HG03558 (cell line): ENCODE data around the gene PRKCE.

Source experiments
- ATAC-seq: cut with Tn5 transposase; IDR thresholded peaks from one replicate; pipeline ENCODE4 v1.9.1; 2021; ENCODE audit warnings: moderate number of reproducible peaks; ENCODE audit not compliant: unreplicated experiment; ENCODE audit errors: extremely low read depth

PRKCE gene

DNA sequence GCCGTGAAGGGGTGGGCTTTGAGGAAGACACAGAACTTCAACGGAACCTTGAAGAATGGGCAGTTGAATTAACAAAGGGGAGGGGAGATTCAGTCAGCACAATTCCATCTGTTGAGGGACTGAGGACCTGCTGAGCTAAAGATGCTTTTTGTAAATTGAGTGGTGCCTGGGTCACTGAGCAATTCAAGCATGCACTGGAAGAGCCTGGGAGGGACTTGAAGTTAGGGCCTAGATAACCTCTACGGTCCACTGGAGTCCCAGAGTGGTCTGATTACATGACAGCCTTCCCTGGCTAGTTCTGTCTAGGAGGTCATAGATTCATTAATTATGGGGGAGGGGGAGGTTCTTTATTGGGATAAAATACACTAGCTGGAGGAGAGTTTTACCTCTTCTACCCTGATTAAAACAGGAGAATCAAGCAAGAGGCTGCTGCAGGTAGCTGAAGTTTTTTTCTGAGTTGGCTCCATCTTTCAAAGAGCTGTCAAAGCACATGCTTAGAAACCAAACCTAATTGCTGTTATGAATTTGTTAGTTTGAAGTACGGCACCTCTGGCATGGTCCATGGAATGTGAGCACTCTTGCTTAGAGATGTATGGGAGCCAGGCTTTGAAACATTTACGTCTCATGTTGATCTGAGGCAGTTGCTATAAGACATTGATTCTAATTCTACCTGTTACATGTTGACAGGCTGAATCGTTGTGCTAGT, 290.2 kb downstream of the PRKCE start:
- no peak for ATAC-seq

DNA sequence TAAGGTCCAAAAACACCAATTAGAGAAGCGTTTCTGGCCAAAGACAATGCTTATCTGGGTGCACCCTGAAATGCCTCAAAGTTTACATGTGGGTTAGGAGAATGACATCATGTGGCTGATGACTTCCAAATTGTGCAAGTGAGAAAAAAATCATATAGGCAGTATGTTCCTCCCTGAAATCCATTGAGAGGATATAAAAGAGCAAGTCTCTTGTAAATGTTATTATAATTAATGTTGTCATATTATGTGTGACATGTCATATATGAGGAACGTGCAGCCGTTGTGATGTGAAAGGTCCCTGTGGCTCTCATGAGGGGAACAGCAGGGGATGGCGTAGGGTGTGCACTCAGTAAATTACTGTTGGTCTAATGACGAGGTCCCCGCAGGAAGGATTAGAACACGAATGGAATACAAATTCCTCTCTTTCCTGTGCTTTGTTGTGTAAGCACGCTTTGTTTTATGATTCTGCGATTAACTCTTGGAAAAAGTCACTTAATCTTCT, 290.8 kb downstream of the PRKCE start:
- ATAC-seq: no peak

- ATAC-seq: no peak
These were observed 292.0 kb downstream of the PRKCE start for GRCh38 chr2:45943219-45944044.

GRCh38 chr2:45944074-45944473, 292.6 kb downstream of the PRKCE start:
- no peak for ATAC-seq

GRCh38 chr2:45945302-45945717, 293.8 kb downstream of the PRKCE start:
- no peak for ATAC-seq

DNA sequence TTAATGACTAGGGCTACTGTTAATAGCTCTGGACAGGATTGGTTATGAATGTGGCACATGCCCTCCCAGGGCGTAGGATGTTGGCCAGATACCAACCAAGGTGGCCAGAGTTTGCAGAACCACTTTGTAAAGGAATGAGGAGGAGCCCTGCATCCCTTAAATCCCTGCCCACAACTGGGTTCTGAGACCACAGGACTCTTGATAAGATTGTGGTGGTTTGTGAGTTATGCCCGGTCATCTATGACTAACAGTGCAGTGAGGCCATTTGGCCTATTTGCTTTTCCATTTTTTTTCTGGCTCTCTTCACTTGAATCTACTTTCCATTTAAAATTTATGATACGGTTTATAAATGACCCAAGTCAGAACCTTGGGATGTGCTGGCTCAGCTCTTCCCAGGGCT, 294.5 kb downstream of the PRKCE start:
- no peak for ATAC-seq

DNA sequence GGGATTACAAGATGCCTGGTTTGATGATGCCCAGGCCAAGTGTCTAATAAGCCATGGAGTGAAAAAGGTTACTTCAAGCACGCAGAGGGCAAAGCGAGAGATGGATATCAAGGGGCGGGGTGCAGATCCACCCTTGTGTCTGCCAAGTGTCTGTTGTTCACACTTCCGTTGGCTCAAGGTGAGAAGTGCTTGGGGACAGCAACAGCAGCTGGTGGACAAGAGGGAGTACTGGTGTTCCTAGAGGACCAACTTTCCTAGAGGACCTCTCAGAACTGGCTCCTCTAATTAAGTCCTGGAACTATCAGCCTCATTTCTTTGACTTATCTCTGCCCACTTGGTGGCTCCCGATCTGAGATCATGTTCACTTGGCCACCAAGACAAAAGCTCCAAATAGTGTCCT, 299.1 kb downstream of the PRKCE start:
- no peak for ATAC-seq

- ATAC-seq: no peak
These were observed 299.7 kb downstream of the PRKCE start for GRCh38 chr2:45951025-45951727.

DNA sequence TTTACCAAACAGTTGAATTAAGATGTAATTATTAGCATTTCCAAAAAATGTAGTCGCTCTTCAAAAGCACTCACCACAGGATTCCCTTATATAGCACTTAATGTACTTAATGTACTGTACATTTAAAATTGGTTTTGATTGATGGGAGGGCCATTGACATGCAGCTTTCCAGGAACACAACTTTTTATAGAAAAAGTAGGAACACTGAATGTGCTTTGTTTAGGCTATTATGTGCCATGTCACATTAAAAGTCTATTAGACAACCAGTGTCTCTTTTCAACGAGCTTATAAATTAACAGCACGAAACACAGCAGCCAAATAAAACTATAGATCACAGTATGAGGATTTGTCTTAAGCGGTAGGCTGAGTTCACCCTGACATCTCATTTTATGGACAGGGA, 301.1 kb downstream of the PRKCE start:
- no peak for ATAC-seq

- no peak for ATAC-seq
These were observed 302.0 kb downstream of the PRKCE start for GRCh38 chr2:45953376-45954027.

GRCh38 chr2:45954233-45954850, 302.9 kb downstream of the PRKCE start:
- no peak for ATAC-seq

DNA sequence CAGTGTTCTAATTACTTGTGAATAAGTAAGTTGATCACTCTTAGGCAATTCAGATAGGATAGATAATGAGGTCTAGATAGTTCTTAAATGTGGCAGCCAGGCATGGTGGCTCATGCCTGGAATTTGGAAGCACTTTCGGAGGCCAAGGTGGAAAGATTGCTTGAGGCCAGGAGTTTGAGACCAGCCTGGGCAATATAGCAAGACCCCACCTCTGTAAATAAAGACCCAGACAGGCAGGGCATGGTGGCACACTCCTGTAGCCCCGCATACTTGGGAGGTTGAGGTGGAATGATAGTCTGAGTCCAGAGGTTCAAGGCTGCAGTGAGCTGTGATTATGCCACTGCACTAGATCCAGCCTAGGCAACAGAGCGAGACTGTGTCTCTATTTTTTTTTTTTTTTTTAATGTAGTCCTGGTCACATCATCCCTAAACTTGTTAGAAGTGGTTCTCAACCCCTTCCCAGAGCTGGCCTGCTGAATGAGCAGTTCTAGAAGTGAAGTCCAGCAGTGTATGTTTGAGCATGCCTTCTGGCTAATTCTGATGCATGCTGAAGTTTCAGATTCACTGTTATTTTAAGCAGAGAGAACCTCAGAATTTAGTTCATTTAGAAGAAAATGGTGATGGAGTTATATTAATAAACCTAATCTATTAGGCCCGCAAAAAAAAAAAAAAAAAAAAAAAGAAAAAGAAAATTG, 306.2 kb downstream of the PRKCE start:
- no peak for ATAC-seq

DNA sequence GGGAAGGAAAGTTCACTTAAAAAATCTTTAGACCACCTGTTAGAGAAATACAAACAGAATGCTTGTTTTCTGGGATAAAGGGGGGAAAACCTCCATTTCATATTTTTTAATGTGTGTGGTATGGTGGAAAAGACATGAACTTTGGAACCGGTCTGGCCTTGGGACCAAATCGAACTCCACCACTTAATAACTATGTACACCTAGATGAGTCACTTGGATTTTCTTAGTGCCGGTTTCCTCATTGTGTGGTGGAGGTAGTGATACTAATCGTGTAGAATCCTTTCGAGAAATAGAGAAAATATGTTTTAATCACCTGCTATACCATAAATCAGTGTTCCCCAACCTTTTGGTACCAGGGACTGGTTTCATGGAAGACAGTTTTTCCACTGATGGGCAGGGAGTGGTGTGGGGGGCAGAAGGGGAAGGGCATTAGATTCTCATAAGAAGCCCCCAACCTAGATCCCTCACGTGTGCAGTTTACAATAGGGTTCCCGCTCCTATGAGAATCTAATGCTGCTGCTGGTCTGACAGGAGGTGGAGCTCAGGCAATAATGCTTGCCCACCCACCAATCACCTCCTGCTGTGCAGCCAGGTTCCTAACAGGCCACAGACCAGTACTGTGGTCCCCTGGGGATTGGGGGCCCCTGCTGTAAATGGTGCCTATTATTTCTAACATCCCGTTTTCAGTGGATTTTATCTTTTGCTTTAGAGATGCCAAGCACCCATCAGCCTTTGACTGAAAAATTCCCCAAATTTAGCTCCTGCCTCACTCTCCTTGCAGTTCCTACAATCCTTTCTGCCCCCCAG, 308.8 kb downstream of the PRKCE start:
- no peak for ATAC-seq

- no peak for ATAC-seq
These were observed 310.9 kb downstream of the PRKCE start for GRCh38 chr2:45962177-45962921.

GRCh38 chr2:45963816-45964215, 312.3 kb downstream of the PRKCE start:
- no peak for ATAC-seq

DNA sequence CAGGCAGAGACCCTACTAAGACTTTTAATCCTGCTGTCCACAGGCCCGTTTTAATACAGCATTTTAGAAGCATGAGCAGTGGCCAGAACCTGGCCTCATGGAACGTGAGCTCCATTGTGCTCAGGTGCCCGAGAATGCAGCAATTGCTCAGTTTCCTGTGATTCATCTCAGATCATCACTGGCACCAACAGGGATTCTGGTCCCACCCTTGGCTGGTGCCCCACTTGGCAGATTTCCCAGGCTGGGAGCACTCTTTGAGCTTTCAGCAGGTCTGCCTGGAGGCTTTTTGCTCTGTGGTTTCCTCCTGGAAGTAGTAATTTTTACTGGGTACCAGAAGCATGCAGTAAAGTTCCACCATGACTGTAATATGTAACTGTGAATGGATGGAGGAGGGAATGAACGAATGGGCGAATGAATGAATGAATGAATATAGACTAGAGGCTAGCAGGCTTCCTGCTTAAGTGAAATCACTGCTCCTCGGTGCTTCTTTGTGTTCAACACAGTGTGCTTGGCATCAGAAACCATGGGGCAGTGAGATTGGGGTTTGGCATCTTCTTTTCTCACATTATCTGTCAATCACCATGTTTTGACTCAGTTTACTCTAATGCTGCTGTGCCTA, 312.9 kb downstream of the PRKCE start:
- no peak for ATAC-seq

- no peak for ATAC-seq
These were observed 313.4 kb downstream of the PRKCE start for GRCh38 chr2:45964906-45965305.
